Progenitor cell of endocrine pancreas (in vitro differentiated cells): Measurements from ENCODE around the gene GRM3. TPM values are rescaled to one million over a fixed set of nuclear protein-coding genes. Genes with fewer than 3 reads are reported as not detected.
A peak's percentile ranks its signal among the peaks of the same experiment; 100 is the strongest.

ENCODE experiments used
- DNase-seq: peaks from one replicate; pipeline ENCODE4 v3.0.0; 2021; ENCODE audit warnings: low spot score; ENCODE audit not compliant: unreplicated experiment
- H3K27ac Mint-ChIP-seq: 2 replicates; pipeline ENCODE4 v1.8.0; 2021; ENCODE audit warnings: mild to moderate bottlenecking, moderate library complexity, mixed read lengths
- H3K27me3 Mint-ChIP-seq: 2 replicates; pipeline ENCODE4 v1.8.0; 2021; ENCODE audit warnings: mixed read lengths
- H3K36me3 Mint-ChIP-seq: 2 replicates; pipeline ENCODE4 v1.8.0; 2022; ENCODE audit warnings: mixed read lengths; ENCODE audit not compliant: insufficient read depth
- H3K4me1 Mint-ChIP-seq: 2 replicates; pipeline ENCODE4 v1.8.0; 2021; ENCODE audit warnings: low read depth, mixed read lengths
- H3K4me3 Mint-ChIP-seq: 2 replicates; pipeline ENCODE4 v1.8.0; 2021; ENCODE audit warnings: low read depth, mild to moderate bottlenecking, moderate library complexity, mixed read lengths
- H3K9me3 Mint-ChIP-seq: 2 replicates; pipeline ENCODE4 v1.8.0; 2021; ENCODE audit warnings: low read depth, mixed read lengths
- CTCF ChIP-seq: fragments of 200-600 bp; sonication (generic); IDR thresholded peaks from one replicate; pipeline ENCODE4 v1.5.0; 2021; ENCODE audit warnings: antibody characterized with exemption, mild to moderate bottlenecking; ENCODE audit not compliant: unreplicated experiment
- total RNA-seq: library from RNA; stranded (reverse); gene quantifications from 2 replicates; pipeline ENCODE4 v1.2.1, GENCODE V29; 2021

GRM3 gene
- total RNA-seq, 1 donor from 2014 or later: 1.4 TPM

GRCh38 chr7:86823769-86824168, 180.1 kb downstream of the GRM3 start:
- no peak overlapping the region for H3K27ac Mint-ChIP-seq
- DNase-seq: no peak
- peaks cover 6% of the 10 kb centered on the region for H3K27me3 Mint-ChIP-seq
- no peak for TF ChIP-seq CTCF
- peaks cover 7% of the 10 kb centered on the region for H3K4me1 Mint-ChIP-seq
- H3K4me3 Mint-ChIP-seq: no peak overlapping the region
- H3K36me3 Mint-ChIP-seq: no peaks in the 10 kb centered on the region
- no peaks in the 10 kb centered on the region for H3K9me3 Mint-ChIP-seq

- Mint-ChIP-seq H3K9me3 (no peaks in the 10 kb centered on the region), H3K27me3 (peaks cover 10% of the 10 kb centered on the region), H3K4me1 (peaks cover 15% of the 10 kb centered on the region), H3K27ac (no peak overlapping the region), H3K36me3 (no peaks in the 10 kb centered on the region), H3K4me3 (no peak overlapping the region)
- no peak for DNase-seq
- no peak for TF ChIP-seq CTCF
Observed at GRCh38 chr7:86825264-86825663, 181.6 kb downstream of the GRM3 start.

GRCh38 chr7:86826948-86827347, 183.2 kb downstream of the GRM3 start:
- no peak for DNase-seq
- H3K4me1 Mint-ChIP-seq: peaks cover 28% of the 10 kb centered on the region
- peaks cover 10% of the 10 kb centered on the region for H3K27me3 Mint-ChIP-seq
- H3K9me3 Mint-ChIP-seq: no peaks in the 10 kb centered on the region
- TF ChIP-seq CTCF: no peak
- no peak overlapping the region for H3K27ac Mint-ChIP-seq
- H3K4me3 Mint-ChIP-seq: no peak overlapping the region
- no peaks in the 10 kb centered on the region for H3K36me3 Mint-ChIP-seq

GRCh38 chr7:86833360-86833759, 189.7 kb downstream of the GRM3 start:
- no peak for DNase-seq
- Mint-ChIP-seq H3K4me3 (no peak overlapping the region), H3K4me1 (peaks cover 35% of the 10 kb centered on the region), H3K36me3 (no peaks in the 10 kb centered on the region), H3K27ac (peak overlapping the region; percentile 82), H3K9me3 (no peaks in the 10 kb centered on the region), H3K27me3 (peaks cover 4% of the 10 kb centered on the region)
- TF ChIP-seq CTCF: no peak

GRCh38 chr7:86837235-86837634, 193.5 kb downstream of the GRM3 start:
- H3K9me3 Mint-ChIP-seq: no peaks in the 10 kb centered on the region
- no peak overlapping the region for H3K4me3 Mint-ChIP-seq
- H3K27me3 Mint-ChIP-seq: no peaks in the 10 kb centered on the region
- DNase-seq: no peak
- TF ChIP-seq CTCF: no peak
- peaks cover 13% of the 10 kb centered on the region for H3K4me1 Mint-ChIP-seq
- peaks cover 11% of the 10 kb centered on the region for H3K36me3 Mint-ChIP-seq
- H3K27ac Mint-ChIP-seq: no peak overlapping the region

GRCh38 chr7:86844608-86845007, 200.9 kb downstream of the GRM3 start:
- DNase-seq: no peak
- Mint-ChIP-seq H3K36me3 (peaks cover 8% of the 10 kb centered on the region), H3K9me3 (peaks cover 3% of the 10 kb centered on the region), H3K27me3 (no peaks in the 10 kb centered on the region), H3K27ac (no peak overlapping the region), H3K4me1 (peaks cover 32% of the 10 kb centered on the region), H3K4me3 (no peak overlapping the region)
- TF ChIP-seq CTCF: no peak
